GM18517 (cell line): ENCODE data around the gene BCAS3.
"Not testable (repeated sequence)": the region's sequence is repeated elsewhere in the genome, so short reads cannot be mapped to it uniquely, and the experiment has no call there.

ENCODE experiments used
- ATAC-seq: cut with Tn5 transposase; IDR thresholded peaks from one replicate; pipeline ENCODE4 v1.9.1; 2021; ENCODE audit warnings: mild to moderate bottlenecking, moderate library complexity; ENCODE audit not compliant: unreplicated experiment

Gene BCAS3

DNA sequence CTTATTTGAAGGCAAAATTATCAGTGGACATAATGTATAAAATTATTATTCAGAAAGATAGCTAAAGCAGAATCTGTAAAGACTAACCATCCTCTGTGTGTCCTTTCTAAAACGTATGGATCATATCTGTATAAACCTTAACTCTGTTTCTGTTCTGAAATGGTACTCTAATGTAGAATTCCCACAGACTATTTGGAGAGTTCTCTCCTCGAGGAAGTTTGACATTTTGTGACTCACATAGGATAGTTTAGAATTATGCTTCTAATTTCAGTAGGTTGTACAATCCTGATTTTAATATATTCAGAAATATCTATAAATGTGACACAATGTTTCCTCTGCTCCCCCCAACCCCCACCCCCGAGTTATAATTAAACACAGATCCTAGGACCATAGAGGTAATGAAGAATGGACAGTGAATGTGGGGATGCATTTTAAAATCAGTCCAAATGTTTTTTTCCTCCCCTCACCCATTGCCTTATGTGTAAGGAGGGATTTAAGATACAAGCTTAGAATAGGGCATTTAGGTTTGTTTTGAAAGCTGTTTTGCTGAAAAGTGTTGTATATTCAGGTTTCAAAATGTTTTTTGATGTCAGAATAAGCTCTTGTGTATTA lies 66.8 kb downstream of the BCAS3 start:
- ATAC-seq: no peak

GRCh38 chr17:60745544-60745943 lies 67.9 kb downstream of the BCAS3 start:
- ATAC-seq: no peak

GRCh38 chr17:60747069-60747808 lies 69.6 kb downstream of the BCAS3 start:
- ATAC-seq: no peak

DNA sequence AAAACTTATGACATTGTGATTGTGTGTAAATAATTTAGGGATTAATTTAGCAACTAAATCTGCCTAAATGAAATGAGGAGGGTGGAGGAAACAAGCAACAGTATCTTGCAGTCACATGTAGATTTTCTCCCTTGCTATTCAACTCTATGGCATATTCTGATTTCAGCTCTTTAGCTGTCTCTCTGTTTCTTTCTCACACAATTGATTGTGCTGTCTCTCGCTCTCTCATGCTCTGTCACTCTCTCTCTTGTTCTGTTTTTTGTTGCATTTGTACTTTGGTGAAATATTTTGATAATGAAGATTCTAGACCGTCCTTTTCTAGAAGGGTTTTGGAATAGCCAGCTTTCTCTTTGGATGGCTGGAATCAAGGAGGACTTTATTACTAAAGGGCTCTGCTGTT lies 70.6 kb downstream of the BCAS3 start:
- no peak for ATAC-seq

DNA sequence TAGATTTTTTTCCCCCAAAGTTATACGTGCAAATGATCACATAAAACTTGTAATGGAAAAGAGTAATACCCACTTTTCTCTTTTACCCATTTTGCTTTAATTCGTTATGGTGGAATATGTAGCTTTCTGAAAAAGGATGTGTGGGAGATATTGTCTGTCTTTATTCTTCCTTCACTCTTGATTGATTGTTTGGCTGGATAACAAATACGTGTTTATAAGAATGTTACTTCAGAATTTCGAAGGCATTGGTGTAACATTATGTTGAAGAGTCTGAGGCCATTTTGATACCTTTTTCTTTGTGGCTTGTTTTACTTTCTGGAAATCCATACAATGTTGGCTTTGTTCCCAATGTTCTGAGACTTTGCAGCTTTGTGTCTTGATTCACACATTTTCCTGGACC lies 71.4 kb downstream of the BCAS3 start:
- no peak for ATAC-seq

- ATAC-seq: no peak
These were observed 72.1 kb downstream of the BCAS3 start for GRCh38 chr17:60749708-60750107.

- ATAC-seq: no peak
These were observed 73.0 kb downstream of the BCAS3 start for GRCh38 chr17:60750640-60751039.

GRCh38 chr17:60751884-60752283 lies 74.2 kb downstream of the BCAS3 start:
- ATAC-seq: no peak

GRCh38 chr17:60752873-60753577 lies 75.4 kb downstream of the BCAS3 start:
- no peak for ATAC-seq

DNA sequence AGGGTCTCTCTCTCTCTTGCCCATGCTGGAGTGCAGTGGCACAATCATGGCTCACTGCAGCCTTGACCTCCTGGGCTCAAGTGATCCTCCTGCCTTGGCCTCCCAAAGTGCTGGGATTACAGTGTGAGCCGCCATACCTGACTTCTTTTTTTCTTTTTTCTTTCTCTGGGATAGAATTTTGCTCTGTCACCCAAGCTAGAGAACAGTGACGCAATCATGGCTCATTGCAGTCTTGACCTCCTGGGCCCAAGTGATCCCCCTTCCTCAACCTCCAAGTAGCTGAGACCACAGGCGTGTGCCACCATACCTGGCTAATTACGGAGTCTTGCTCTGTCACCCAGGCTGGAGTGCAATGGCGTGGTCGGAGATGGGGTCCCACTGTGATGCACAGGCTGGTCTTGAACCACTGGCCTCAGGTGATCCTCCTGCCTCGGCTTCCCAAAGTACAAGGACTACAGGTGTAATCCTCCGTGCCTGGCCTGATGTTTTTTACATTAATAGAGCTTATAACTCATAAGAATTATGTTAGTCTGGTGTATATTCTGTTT lies 76.5 kb downstream of the BCAS3 start:
- ATAC-seq: no peak

DNA sequence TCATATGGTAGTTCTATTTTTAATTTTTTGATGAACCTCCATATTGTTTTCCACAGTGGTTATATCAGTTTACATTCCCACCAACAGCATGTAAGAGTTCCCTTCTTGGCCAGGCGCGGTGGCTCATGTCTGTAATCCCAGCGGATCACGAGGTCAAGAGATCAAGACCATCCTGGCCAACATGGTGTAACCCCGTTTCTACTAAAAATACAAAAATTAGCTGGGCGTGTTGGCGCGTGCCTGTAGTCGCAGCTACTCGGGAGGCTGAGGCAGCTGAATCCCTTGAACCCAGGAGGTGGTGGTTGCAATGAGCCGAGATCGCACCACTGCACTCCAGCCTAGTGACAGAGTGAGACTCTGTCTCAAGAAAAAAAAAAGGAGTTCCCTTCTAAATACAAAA lies 79.1 kb downstream of the BCAS3 start:
- ATAC-seq: not testable (repeated sequence)

DNA sequence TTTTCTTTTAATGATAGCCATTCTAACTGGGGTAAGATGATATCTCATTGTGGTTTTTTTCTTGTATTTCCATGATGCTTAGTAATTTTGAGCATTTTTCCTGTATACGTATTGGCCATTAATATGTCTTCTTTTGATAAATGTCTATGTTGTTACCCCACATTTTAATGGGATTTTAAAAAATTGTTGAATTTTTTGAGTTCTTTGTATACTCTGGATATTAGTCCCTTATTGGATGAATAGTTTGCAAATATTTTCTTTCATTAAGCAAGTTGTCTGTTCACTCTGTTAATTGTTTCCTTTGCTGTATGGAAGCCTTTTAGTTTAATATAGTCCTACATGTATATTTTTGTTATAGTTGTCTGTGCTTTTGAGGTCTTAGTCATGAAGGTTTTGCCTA lies 79.8 kb downstream of the BCAS3 start:
- ATAC-seq: no peak

- ATAC-seq: no peak
These were observed 82.1 kb downstream of the BCAS3 start for GRCh38 chr17:60759756-60760155.

DNA sequence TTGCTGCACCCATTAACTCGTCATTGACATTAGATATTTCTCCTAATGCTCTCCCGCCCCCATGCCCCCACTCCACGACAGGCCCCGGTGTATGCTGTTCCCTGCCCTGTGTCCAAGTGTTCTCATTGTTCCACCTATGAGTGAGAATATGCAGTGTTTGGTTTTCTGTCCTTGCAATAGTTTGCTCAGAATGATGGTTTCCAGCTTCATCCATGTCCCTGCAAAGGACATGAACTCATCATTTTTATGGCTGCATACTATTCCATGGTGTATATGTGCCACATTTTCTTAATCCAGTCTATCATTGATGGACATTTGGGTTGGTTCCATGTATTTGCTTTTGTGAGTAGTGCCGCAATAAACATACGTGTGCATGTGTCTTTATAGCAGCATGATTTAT lies 83.7 kb downstream of the BCAS3 start:
- ATAC-seq: not testable (repeated sequence)

- ATAC-seq: no peak
These were observed 89.1 kb downstream of the BCAS3 start for GRCh38 chr17:60766778-60767190.

DNA sequence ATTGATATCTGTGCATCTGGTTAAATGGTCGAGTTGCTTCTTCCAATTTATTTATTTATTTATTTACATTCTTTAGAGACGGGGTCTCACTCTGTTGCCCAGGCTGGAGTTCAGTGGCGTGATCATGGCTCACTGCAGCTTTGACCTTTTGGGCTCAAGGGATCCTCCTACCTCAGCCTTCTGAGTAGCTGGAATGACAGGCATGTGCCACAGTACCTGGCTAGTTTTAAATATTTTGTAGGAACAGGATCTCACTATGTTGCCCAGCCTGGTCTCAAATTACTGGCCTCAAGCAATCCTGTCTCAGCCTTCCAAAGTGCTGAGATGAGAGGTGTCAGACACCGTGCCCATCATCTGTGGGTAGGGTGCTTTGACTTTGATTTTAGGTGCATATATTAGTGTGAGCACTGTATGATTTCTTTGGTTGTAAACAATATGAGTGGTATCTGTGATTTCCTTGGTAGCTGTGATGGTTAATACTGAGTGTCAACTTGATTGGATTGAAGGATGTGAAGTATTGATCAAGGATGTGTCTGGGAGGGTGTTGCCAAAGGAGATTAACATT lies 90.2 kb downstream of the BCAS3 start:
- no peak for ATAC-seq

DNA sequence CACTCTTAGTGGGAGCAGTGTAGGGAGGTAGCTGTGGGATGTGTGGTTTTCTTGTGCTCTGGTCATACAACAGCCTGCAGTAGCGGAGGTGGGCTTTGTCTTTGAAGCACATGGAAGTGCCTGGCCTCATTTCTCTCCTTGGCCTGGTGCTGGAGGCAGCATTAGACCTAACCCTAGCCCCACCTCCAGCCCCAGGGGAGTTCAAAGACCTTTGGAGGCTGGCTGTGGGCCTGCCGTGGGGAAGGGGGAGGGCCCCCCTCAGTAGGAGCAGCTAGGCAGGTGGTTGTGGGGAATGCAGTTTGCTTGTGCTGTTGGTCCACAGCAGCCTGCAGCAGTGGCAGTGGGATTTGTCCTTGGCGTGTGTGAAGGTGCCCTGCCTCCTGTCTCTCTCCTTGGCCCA lies 91.7 kb downstream of the BCAS3 start:
- ATAC-seq: no peak

DNA sequence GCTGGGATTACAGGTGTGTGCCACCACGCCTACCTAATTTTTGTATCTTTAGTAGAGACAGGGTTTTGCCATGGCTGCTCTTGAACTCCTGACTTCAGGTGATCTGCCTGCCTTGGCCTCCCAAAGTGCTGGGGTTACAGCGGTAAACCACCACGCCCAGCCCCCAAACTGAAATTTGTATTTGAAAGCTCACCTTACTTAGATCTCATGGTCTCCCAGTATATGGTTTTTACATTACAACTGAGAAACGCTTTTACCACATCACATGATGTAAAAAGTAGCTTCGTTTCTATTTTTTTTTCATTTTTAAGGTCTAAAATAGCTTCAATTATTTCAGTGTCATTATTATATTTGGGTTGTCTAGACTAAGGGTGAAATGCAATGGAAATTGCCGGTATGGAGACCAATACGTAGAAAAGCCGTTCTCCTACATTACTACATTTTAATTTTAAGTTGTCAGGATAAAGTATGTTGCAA lies 93.3 kb downstream of the BCAS3 start:
- ATAC-seq: no peak

DNA sequence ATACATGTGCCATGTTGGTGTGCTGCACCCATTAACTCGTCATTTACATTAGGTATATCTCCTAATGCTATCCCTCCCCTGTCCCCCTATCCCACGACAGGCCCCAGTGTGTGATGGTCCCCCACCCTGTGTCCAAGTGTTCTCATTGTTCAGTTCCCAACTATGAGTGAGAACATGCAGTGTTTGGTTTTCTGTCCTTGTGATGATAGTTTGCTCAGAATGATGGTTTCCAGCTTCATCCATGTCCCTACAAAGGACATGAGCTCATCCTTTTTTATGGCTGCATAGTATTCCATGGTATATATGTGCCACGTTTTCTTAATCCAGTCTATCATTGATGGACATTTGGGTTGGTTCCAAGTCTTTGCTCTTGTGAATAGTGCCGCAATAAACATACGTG lies 94.0 kb downstream of the BCAS3 start:
- ATAC-seq: not testable (repeated sequence)

- ATAC-seq: no peak
These were observed 95.9 kb downstream of the BCAS3 start for GRCh38 chr17:60773552-60773951.

DNA sequence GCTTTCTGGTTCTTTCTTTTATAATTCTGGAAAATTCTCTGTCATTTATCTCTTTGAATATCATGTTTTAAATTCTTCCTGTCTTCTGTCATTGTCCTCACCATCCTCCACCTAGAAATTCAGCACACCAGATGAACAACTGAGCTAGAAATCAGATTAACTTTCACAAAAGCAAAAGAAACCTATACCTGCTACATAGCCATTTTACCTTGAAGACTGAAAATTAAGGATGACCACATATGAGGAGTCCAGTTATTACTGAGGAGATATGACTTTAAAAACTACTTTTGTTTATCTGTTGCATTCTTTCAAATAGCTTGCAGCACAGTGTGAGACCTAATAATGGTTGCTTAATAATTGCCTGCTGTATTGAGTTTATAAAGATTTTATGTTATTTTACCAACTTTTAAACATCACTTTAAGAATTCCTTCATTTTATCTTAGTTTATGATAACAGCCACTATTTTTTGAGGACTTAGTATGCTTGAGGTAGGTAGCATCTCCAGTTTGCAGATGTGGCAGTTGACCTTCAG lies 104.3 kb downstream of the BCAS3 start:
- ATAC-seq: no peak
